Neutrophil (primary cell): ENCODE results near the gene LHB.

Source experiments
- H3K27ac ChIP-seq: fragments of 200-600 bp; sonication (generic); 2 replicates; pipeline ENCODE4 v1.5.1; 2016; ENCODE audit warnings: mild to moderate bottlenecking, moderate library complexity
- H3K27me3 ChIP-seq: fragments of 200-600 bp; sonication (generic); 2 replicates; pipeline ENCODE4 v1.6.0; 2016; ENCODE audit warnings: mild to moderate bottlenecking
- H3K36me3 ChIP-seq: fragments of 200-600 bp; sonication (generic); 2 replicates; pipeline ENCODE4 v1.5.1; 2017
- H3K4me1 ChIP-seq, 2 experiments: fragments of 200-600 bp in 1 of 2; sonication (generic) in 1 of 2; 1 replicate in 1 of 2; 2 replicates in 1 of 2; pipeline versions ENCODE4 v1.5.1 to v1.6.1; 2013 to 2016; ENCODE audit warnings: low read depth in 1 of 2, low read length in 1 of 2, mild to moderate bottlenecking in 1 of 2, moderate library complexity in 1 of 2; ENCODE audit not compliant: control insufficient read depth in 1 of 2, insufficient read depth in 1 of 2
- H3K4me3 ChIP-seq, 2 experiments: fragments of 200-600 bp in 1 of 2; sonication (generic) in 1 of 2; 1 replicate in 1 of 2; 2 replicates in 1 of 2; pipeline ENCODE4 v1.5.1; 2013 to 2016; ENCODE audit warnings: low read depth in 1 of 2, low read length in 1 of 2, mild to moderate bottlenecking in 1 of 2, moderate library complexity in 1 of 2
- H3K9me3 ChIP-seq: fragments of 200-600 bp; sonication (generic); 2 replicates; pipeline ENCODE4 v1.5.1; 2016
- TF ChIP-seq, protein P1 (sequence below): fragments of 200-600 bp; sonication (generic); IDR thresholded peaks from 2 replicates; pipeline ENCODE4 v1.5.1; 2016; ENCODE audit warnings: antibody characterized with exemption

The LHB gene

DNA sequence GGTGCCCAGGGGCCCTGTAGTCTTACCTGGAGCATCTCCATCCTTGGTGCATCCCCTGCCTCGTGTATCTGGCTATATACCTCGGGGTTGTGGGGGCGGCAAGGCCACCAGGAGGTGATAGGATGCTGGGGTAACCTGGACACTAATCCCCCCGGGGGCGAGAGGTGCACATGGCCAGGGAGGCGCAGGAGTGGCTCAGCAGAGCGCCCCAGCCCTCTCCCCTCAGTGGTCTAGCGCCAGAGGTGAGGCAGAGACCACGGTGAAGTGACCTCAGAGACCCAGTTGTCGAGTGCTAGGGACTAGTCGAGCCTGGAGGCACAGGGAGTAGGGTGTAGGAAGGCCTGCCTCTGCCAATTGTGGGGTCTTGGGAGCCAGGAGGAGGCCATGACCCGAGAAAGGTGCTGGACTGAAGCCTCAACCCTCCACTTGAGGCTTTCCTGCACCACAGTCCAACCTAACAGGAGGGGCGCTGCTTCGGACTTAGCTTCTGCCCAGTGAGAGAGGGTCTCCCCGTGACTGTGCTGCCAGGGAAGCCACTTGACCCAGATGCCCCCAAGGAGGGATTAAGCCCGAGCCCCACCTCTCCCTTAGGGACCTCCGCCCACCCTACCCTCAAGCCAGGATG lies at the start of gene LHB:
TSS of gene LHB (minus strand) at position 51 of the 625 bp plus-strand sequence. CDS start at position 41, 10 bp downstream.
- Histone ChIP-seq H3K36me3 (peaks cover 33% of the 10 kb centered on the region), H3K27ac (no peak within 1 kb of the TSS), H3K27me3 (peaks cover 52% of the 10 kb centered on the region), H3K4me3 (peak within 1 kb of the TSS in 1 of 2 experiments; percentile 55), H3K9me3 (no peaks in the 10 kb centered on the region), H3K4me1 (peaks cover 23% of the 10 kb centered on the region in 2 experiments)
- TF ChIP-seq, protein P1, sequence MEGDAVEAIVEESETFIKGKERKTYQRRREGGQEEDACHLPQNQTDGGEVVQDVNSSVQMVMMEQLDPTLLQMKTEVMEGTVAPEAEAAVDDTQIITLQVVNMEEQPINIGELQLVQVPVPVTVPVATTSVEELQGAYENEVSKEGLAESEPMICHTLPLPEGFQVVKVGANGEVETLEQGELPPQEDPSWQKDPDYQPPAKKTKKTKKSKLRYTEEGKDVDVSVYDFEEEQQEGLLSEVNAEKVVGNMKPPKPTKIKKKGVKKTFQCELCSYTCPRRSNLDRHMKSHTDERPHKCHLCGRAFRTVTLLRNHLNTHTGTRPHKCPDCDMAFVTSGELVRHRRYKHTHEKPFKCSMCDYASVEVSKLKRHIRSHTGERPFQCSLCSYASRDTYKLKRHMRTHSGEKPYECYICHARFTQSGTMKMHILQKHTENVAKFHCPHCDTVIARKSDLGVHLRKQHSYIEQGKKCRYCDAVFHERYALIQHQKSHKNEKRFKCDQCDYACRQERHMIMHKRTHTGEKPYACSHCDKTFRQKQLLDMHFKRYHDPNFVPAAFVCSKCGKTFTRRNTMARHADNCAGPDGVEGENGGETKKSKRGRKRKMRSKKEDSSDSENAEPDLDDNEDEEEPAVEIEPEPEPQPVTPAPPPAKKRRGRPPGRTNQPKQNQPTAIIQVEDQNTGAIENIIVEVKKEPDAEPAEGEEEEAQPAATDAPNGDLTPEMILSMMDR = no peak

DNA sequence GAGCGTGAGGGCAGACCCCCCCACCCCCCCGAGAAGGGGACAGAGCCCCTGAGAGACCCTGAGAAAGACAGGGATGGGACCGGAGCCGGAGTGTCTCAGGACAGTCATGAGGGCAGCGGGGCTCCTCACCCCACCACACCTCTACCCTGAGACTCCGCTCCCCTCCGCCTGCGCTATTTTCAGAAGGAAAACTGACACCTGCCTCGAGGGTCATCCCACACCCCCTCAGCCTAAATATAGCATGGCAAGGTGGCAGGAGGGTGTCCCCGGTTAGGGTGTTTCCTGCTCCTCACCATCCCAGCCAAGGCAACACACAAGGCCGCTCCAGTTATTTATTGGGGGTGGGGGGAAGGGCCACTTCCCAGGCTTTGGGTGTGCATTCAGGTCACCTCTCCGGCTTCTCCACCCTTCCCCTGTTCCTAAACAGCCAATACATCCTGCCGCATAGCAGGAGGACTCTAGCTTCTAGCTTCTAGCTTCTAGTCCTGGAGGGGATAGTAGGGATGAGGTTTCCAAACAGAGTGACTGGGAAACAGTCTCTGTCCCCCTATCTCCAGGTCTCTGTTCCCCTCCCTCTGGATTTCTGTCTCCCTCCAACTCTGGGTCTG lies 49.1 kb upstream of the LHB start:
- no peaks in the 10 kb centered on the region for H3K9me3 ChIP-seq
- no peaks in the 10 kb centered on the region for H3K4me1 ChIP-seq
- no peak overlapping the region for H3K27ac ChIP-seq
- peaks cover 100% of the 10 kb centered on the region for H3K27me3 ChIP-seq
- H3K36me3 ChIP-seq = no peaks in the 10 kb centered on the region
- H3K4me3 ChIP-seq = no peak overlapping the region
- TF ChIP-seq, protein P1 = no peak

DNA sequence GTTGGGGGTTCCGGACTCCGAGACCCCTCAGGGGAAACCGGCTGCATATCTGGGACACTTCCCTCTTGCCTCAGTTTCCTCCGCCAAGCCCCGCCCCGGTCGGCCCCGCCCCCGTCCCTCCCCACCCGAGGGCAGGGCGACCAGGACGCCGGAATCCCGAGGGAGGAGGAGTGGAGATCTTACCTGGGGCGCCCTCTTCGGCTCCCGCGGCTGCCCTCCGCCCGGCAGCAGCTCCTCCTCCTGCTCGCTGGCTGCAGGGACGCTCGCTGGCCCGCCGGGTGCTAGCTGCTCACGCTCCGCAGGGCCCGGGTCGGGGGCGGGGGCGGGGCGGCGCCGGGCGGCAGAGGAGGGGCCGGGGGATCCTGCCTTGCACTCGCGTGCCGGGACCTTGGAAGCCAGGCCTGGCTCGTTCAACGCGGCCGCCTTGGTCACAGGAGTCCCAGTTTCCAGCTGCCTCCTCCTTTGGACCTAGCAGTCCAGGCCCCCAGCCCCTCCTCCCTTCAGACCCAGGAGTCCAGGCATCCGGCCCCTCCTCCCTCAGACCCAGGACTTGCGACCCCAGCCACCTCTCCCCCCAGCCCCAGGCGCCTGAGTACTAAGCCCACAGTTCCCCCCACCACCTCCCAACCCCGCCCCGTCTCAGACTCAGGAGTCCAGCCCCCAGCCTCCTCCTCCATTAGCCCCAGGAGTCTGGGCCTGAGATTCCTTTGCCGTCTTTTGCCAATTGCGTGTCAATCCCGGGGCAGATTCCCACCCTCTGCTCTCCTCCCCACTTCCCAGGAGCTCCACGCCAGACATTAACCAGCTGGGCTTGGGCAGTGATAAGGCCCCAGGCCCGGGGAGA lies 48.1 kb upstream of the LHB start, which contains the start of gene NTF4:
TSS of gene NTF4 (minus strand) at position 51 of the 844 bp plus-strand sequence. CDS start 2,821 bp downstream, outside the sequence.
- no peak within 1 kb of the TSS for H3K27ac ChIP-seq
- H3K4me3 ChIP-seq = no peak within 1 kb of the TSS
- peaks cover 100% of the 10 kb centered on the region for H3K27me3 ChIP-seq

DNA sequence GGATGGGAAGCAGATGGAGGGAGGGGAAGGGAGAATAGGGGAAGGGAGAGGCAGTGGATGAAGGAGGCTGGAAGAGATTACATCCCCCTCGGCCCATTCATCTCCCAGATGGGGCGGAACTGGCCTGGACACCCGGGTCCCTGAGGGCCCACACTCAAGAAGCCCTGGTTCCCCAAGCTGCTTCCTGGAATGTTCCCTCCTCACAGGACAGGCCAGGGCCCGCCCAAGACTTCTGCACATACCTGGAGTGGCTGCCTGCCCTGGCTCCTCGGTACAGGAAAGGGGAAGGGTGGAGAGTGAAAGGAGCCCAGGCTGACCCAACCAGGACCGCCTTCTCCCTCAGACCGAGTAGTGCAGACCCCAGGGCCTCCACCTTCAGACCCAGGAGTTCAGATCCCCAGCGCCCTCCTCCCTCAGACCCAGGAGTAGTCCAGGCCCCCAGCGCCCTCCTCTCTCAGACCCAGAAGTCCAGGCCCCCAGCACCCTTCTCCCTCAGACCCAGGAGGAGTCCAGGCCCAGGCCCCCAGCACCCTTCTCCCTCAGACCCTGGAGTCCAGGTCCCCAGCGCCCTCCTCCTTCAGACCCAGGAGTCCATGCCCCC lies 47.2 kb upstream of the LHB start:
- TF ChIP-seq, protein P1 = no peak
- Histone ChIP-seq H3K4me1 (no peaks in the 10 kb centered on the region), H3K27me3 (peaks cover 100% of the 10 kb centered on the region), H3K36me3 (no peaks in the 10 kb centered on the region), H3K4me3 (no peak overlapping the region), H3K9me3 (no peaks in the 10 kb centered on the region), H3K27ac (no peak overlapping the region)

More for the DNA sequence above, 48.1 kb upstream of the LHB start, which contains the start of gene NTF4:
- Histone ChIP-seq H3K9me3 (no peaks in the 10 kb centered on the region), H3K4me1 (no peaks in the 10 kb centered on the region), H3K36me3 (no peaks in the 10 kb centered on the region)
- TF ChIP-seq, protein P1 = no peak

DNA sequence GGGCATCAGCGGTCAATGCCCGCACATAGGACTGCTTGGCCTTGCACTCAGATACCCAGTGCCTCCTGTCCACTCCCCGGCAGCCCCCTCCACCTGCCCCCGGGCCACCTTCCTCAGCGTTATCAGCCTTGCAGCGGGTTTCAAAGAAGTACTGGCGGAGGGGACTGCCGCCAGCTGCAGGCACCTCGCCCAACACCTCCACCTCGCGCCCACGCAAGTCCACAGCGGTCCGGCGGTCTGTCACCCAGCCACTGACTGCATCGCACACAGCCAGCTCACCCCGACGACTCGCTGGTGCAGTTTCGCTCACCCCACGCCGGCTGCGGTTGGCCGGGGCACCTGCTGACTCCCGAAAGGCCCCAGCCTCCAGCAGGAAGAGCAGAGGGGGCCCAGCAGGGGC lies 44.6 kb upstream of the LHB start:
- Histone ChIP-seq H3K27me3 (peaks cover 100% of the 10 kb centered on the region), H3K4me1 (peaks cover 12 to 14% of the 10 kb centered on the region in 2 experiments), H3K4me3 (no peak overlapping the region)

More for the DNA sequence above, 44.6 kb upstream of the LHB start:
- Histone ChIP-seq H3K9me3 (no peaks in the 10 kb centered on the region), H3K27ac (no peak overlapping the region), H3K36me3 (no peaks in the 10 kb centered on the region)
- TF ChIP-seq, protein P1 = no peak
